ENCODE data around the gene PPP3CB. TPM values are rescaled to one million over a fixed set of nuclear protein-coding genes. Genes with fewer than 3 reads are reported as not detected.

The PPP3CB gene
- total and polyA plus RNA-seq, 3 donors from 2014 or later: 51.0 to 56.8 (median 52.9) TPM

- WGBS, 2 donors: 75 to 76% methylated on average over 4 of the region's 4 CpGs
- TF ChIP-seq CTCF (IDR thresholded peaks at IDR 0.05) (no peak), POLR2A (IDR thresholded peaks at IDR 0.05) (no peak)
- no peaks in the 10 kb centered on the region for H3K27me3 ChIP-seq
- no peaks in the 10 kb centered on the region for H3K9me3 ChIP-seq
- no peak overlapping the region for H3K27ac ChIP-seq
- H3K36me3 ChIP-seq (ENCODE audit: low read depth, missing control alignments): no peaks in the 10 kb centered on the region
- H3K4me3 ChIP-seq: no peak overlapping the region
- intact Hi-C loops (cut with DNase I; ENCODE audit: low total_unique reads): no loop called here
- no peak for DNase-seq
- H3K4me1 ChIP-seq: peaks cover 5% of the 10 kb centered on the region
Observed at GRCh38 chr10:73408978-73409521, 86.8 kb downstream of the PPP3CB start.

- no peak for DNase-seq
- H3K9me3 ChIP-seq: no peaks in the 10 kb centered on the region
- peaks cover 5% of the 10 kb centered on the region for H3K4me1 ChIP-seq
- WGBS, 2 donors: 79 to 85% methylated on average over 5 of the region's 5 CpGs
- H3K27ac ChIP-seq: no peak overlapping the region
- intact Hi-C loops (cut with DNase I; ENCODE audit: low total_unique reads): no loop called here
- no peak overlapping the region for H3K4me3 ChIP-seq
- H3K27me3 ChIP-seq: no peaks in the 10 kb centered on the region
- TF ChIP-seq CTCF (IDR thresholded peaks at IDR 0.05) (no peak), POLR2A (IDR thresholded peaks at IDR 0.05) (no peak)
- H3K36me3 ChIP-seq (ENCODE audit: low read depth, missing control alignments): no peaks in the 10 kb centered on the region
Observed at GRCh38 chr10:73408061-73408460, 87.8 kb downstream of the PPP3CB start.

GRCh38 chr10:73407495-73407894 lies 88.3 kb downstream of the PPP3CB start:
- Histone ChIP-seq H3K27me3 (no peaks in the 10 kb centered on the region), H3K36me3 (ENCODE audit: low read depth, missing control alignments) (no peaks in the 10 kb centered on the region), H3K4me3 (no peak overlapping the region), H3K4me1 (peaks cover 5% of the 10 kb centered on the region), H3K9me3 (no peaks in the 10 kb centered on the region), H3K27ac (no peak overlapping the region)
- intact Hi-C loops (cut with DNase I; ENCODE audit: low total_unique reads): no loop called here
- no peak for DNase-seq
- no peak for TF ChIP-seq POLR2A (IDR thresholded peaks at IDR 0.05)
- WGBS, 2 donors: 81 to 90% methylated on average over 1 of the region's 1 CpG

GRCh38 chr10:73406846-73407245 lies 89.0 kb downstream of the PPP3CB start:
- no peak for DNase-seq
- Histone ChIP-seq H3K4me1 (peaks cover 2% of the 10 kb centered on the region), H3K27ac (no peak overlapping the region), H3K4me3 (no peak overlapping the region), H3K9me3 (no peaks in the 10 kb centered on the region), H3K27me3 (no peaks in the 10 kb centered on the region), H3K36me3 (ENCODE audit: low read depth, missing control alignments) (no peaks in the 10 kb centered on the region)
- intact Hi-C loops (cut with DNase I; ENCODE audit: low total_unique reads): no loop called here
- WGBS, 2 donors: 87 to 90% methylated on average over 5 of the region's 5 CpGs
- TF ChIP-seq POLR2A (IDR thresholded peaks at IDR 0.05) (no peak), CTCF (IDR thresholded peaks at IDR 0.05) (no peak)

- Histone ChIP-seq H3K9me3 (no peaks in the 10 kb centered on the region), H3K27me3 (no peaks in the 10 kb centered on the region), H3K4me3 (no peak overlapping the region), H3K36me3 (ENCODE audit: low read depth, missing control alignments) (no peaks in the 10 kb centered on the region), H3K27ac (no peak overlapping the region), H3K4me1 (no peaks in the 10 kb centered on the region)
- WGBS, 2 donors: 90 to 91% methylated on average over 3 of the region's 3 CpGs
- TF ChIP-seq POLR2A (IDR thresholded peaks at IDR 0.05): no peak
- intact Hi-C loops (cut with DNase I; ENCODE audit: low total_unique reads): no loop called here
- DNase-seq: no peak
Observed at GRCh38 chr10:73405556-73405955, 90.3 kb downstream of the PPP3CB start.

GRCh38 chr10:73404690-73405089 lies 91.1 kb downstream of the PPP3CB start:
- Histone ChIP-seq H3K36me3 (ENCODE audit: low read depth, missing control alignments) (no peaks in the 10 kb centered on the region), H3K9me3 (no peaks in the 10 kb centered on the region), H3K27me3 (no peaks in the 10 kb centered on the region), H3K4me3 (no peak overlapping the region), H3K4me1 (no peaks in the 10 kb centered on the region), H3K27ac (no peak overlapping the region)
- no peak for DNase-seq
- 92 to 96% methylated on average over 9 of the region's 9 CpGs for WGBS, 2 donors
- TF ChIP-seq CTCF (IDR thresholded peaks at IDR 0.05) (no peak), POLR2A (IDR thresholded peaks at IDR 0.05) (no peak)
- intact Hi-C loops (cut with DNase I; ENCODE audit: low total_unique reads): no loop called here
